Left hindlimb (tissue), 1 donor: ENCODE measurements around the gene TRAPPC1.
"Not testable (repeated sequence)": the region's sequence is repeated elsewhere in the genome, so short reads cannot be mapped to it uniquely, and the experiment has no call there.

Source experiments
- DNase-seq: peaks from one replicate; pipeline ENCODE4 v3.0.0-alpha.2; 2018

TRAPPC1 gene

GRCh38 chr17:7931709-7932482, at the start of gene TRAPPC1, which contains the start of gene CNTROB:
Gene TRAPPC1 (minus strand): TSS chr17:7931946. CDS start chr17:7931829, 117 bp downstream.
Gene CNTROB (plus strand): TSS chr17:7932206. CDS start chr17:7933080, 874 bp downstream.
- DNase-seq, result peak; percentile 100

GRCh38 chr17:7977805-7978204, 46.1 kb upstream of the TRAPPC1 start:
- no peak for DNase-seq

GRCh38 chr17:7977039-7977438, 45.3 kb upstream of the TRAPPC1 start:
- DNase-seq, result no peak

- no peak for DNase-seq
Observed at GRCh38 chr17:7974638-7975131, 42.9 kb upstream of the TRAPPC1 start.

- DNase-seq, result no peak
Observed at GRCh38 chr17:7972131-7972785, 40.5 kb upstream of the TRAPPC1 start.

GRCh38 chr17:7971651-7972050, 39.9 kb upstream of the TRAPPC1 start:
- no peak for DNase-seq

GRCh38 chr17:7969433-7969832, 37.7 kb upstream of the TRAPPC1 start:
- DNase-seq, result no peak

- DNase-seq, result no peak
Observed at GRCh38 chr17:7967751-7968150, 36.0 kb upstream of the TRAPPC1 start.

- no peak for DNase-seq
Observed at GRCh38 chr17:7961421-7961820, 29.7 kb upstream of the TRAPPC1 start.

GRCh38 chr17:7959503-7960253, 27.9 kb upstream of the TRAPPC1 start:
- no peak for DNase-seq

- DNase-seq, result peak; percentile 48
Observed at GRCh38 chr17:7956228-7956965, 24.7 kb upstream of the TRAPPC1 start.

- DNase-seq, result no peak
Observed at GRCh38 chr17:7955414-7956227, 23.9 kb upstream of the TRAPPC1 start.

GRCh38 chr17:7953266-7953665, 21.5 kb upstream of the TRAPPC1 start:
- not testable (repeated sequence) for DNase-seq

GRCh38 chr17:7951143-7951792, 19.5 kb upstream of the TRAPPC1 start:
- no peak for DNase-seq

GRCh38 chr17:7950578-7950977, 18.8 kb upstream of the TRAPPC1 start:
- DNase-seq, result no peak

GRCh38 chr17:7947651-7948050, 15.9 kb upstream of the TRAPPC1 start:
- no peak for DNase-seq

- DNase-seq, result no peak
Observed at GRCh38 chr17:7946441-7946840, 14.7 kb upstream of the TRAPPC1 start.

GRCh38 chr17:7945651-7946050, 13.9 kb upstream of the TRAPPC1 start:
- DNase-seq, result no peak

- no peak for DNase-seq
Observed at GRCh38 chr17:7944326-7944725, 12.6 kb upstream of the TRAPPC1 start.

- DNase-seq, result no peak
Observed at GRCh38 chr17:7943291-7943690, 11.5 kb upstream of the TRAPPC1 start.

GRCh38 chr17:7940743-7941142, 9.0 kb upstream of the TRAPPC1 start:
- DNase-seq, result no peak
